Thyroid gland (tissue), 4 donors: ENCODE measurements around the gene BTRC. TPM values are rescaled to one million over a fixed set of nuclear protein-coding genes. Genes with fewer than 3 reads are reported as not detected.

Source experiments
- DNase-seq, 2 donors: peaks; one replicate each; pipeline ENCODE4 v3.0.0-alpha.2; 2019
- H3K27ac ChIP-seq, 3 donors: fragments of 200-600 bp; sonication (generic); 1 replicate in 2 of 3; 2 replicates in 1 of 3; pipeline ENCODE4 v1.5.1; 2016 to 2019; ENCODE audit warnings: mild to moderate bottlenecking in 1 of 3, moderate library complexity in 1 of 3
- H3K27me3 ChIP-seq: fragments of 200-600 bp; sonication (generic); one replicate; pipeline ENCODE4 v1.5.1; 2019
- H3K36me3 ChIP-seq, 2 donors: fragments of 200-600 bp; sonication (generic); one replicate each; pipeline ENCODE4 v1.5.1; 2016 to 2019
- H3K4me1 ChIP-seq, 2 donors: fragments of 200-600 bp; sonication (generic); one replicate each; pipeline ENCODE4 v1.5.1; 2017 to 2019
- H3K4me3 ChIP-seq, 3 donors: fragments of 200-600 bp; sonication (generic); replicated peaks in 1 of 3; 1 replicate in 2 of 3; 2 replicates in 1 of 3; pipeline ENCODE4 v1.5.1; 2016; ENCODE audit warnings: mild to moderate bottlenecking in 1 of 3
- H3K9me3 ChIP-seq: fragments of 200-600 bp; sonication (generic); one replicate; pipeline ENCODE4 v1.5.1; 2017
- POLR2A ChIP-seq, 2 donors: fragments of 450-650 bp; IDR thresholded peaks; one replicate each; pipeline ENCODE4 v1.6.1; 2017; ENCODE audit warnings: antibody characterized with exemption in 2 of 2, mild to moderate bottlenecking in 2 of 2, moderate library complexity in 1 of 2
- WGBS, 2 donors: methylation state at CpG; one replicate each; pipeline ENCODE4 v1.1.5; 2017; 5-methylcytosine and 5-hydroxymethylcytosine counted together
- intact Hi-C: fragments of 100-400 bp; cut with DNase I; formaldehyde crosslinking; loops from one replicate; pipeline ENCODE4 v1.15.1; 2023
- total RNA-seq, 4 donors: library from RNA; depleted of rRNA; stranded (reverse); fragments of >200 nt; gene quantifications; one replicate each; pipeline ENCODE4 v1.2.3, GENCODE V29; 2016
- TF ChIP-seq, protein P1 (sequence below), 6 experiments: fragments of 200-600 bp in 3 of 6; fragments of 450-650 bp in 3 of 6; sonication (generic) in 3 of 6; IDR thresholded peaks; one replicate each; pipeline ENCODE4 v1.5.1; 2016 to 2019; ENCODE audit warnings: antibody characterized with exemption in 6 of 6, mild to moderate bottlenecking in 2 of 6, inconsistent platforms in 1 of 6, moderate library complexity in 1 of 6

The BTRC gene
- total RNA-seq, 4 donors from 2014 or later: 14.5 to 70.4 (median 22.7) TPM

DNA sequence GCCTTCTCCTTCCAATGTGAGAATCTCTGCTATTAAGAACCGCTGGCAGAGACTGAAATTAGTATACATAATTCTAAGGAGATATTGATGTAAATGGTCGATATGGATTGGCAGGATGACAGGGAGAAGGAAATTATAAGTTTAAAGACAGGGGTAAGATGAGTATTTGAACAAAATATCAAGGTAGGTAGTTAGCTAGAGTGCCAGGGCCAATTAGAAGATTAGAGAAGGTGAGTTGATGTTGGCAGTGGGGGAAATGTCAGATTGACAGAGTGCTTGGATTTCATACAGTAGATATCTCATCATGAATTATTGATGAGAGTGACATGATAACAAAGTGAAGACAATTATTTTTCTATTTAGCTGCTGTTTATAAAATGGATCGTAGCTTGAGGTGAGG lies 74.1 kb downstream of the BTRC start:
- Histone ChIP-seq H3K27me3 (no peaks in the 10 kb centered on the region), H3K4me1 (no peaks in the 10 kb centered on the region), H3K4me3 (no peak overlapping the region), H3K27ac (no peak overlapping the region), H3K36me3 (no peaks in the 10 kb centered on the region), H3K9me3 (no peaks in the 10 kb centered on the region)
- no peak for DNase-seq
- 97 to 98% methylated on average over 3 of the region's 3 CpGs for WGBS, 2 donors
- no peak for TF ChIP-seq POLR2A (IDR thresholded peaks at IDR 0.05)
- intact Hi-C loops: no loop called here

DNA sequence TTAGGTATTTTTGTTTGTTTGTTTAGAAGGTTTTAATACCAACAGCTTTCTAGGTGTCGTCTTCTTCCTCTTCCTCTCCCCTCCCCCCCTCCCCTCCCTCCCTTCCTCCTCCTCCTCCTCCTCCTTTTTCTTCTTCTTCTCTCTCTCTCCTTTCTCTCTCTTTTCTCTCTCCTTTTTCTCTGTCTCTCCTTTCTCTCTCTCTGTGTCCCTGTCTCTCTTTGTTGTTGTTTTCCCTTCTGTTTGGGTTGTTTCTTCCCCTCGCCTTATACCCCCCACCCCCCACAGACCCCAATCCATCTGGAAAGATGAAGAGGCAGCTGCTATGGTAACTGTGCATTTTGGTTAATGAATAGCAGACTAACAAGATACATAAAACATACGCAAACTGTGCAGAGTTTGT lies 75.5 kb downstream of the BTRC start:
- no peak overlapping the region for H3K27ac ChIP-seq
- intact Hi-C loops: no loop called here

DNA sequence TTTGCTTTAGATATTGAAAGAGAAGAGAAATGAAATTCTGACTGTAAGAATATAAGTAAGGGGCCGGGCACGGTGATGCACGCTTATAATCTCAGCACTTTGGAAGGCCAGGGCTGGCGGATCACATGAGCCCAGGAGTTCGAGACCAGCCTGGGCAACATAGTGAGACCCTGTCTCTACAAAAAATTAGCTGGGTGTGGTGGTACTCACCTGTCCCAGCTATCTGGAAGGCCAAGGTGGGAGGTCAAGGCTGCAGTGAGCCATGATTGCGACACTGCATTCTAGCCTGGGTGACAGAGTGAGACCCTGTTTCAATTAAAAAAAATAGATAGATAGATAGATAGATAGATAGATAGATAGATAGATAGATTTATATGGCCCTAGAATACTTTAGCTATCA lies 82.3 kb downstream of the BTRC start:
- intact Hi-C loops: no loop called here

More for the DNA sequence above, 75.5 kb downstream of the BTRC start:
- no peak for TF ChIP-seq POLR2A (IDR thresholded peaks at IDR 0.05)
- TF ChIP-seq, protein P1, sequence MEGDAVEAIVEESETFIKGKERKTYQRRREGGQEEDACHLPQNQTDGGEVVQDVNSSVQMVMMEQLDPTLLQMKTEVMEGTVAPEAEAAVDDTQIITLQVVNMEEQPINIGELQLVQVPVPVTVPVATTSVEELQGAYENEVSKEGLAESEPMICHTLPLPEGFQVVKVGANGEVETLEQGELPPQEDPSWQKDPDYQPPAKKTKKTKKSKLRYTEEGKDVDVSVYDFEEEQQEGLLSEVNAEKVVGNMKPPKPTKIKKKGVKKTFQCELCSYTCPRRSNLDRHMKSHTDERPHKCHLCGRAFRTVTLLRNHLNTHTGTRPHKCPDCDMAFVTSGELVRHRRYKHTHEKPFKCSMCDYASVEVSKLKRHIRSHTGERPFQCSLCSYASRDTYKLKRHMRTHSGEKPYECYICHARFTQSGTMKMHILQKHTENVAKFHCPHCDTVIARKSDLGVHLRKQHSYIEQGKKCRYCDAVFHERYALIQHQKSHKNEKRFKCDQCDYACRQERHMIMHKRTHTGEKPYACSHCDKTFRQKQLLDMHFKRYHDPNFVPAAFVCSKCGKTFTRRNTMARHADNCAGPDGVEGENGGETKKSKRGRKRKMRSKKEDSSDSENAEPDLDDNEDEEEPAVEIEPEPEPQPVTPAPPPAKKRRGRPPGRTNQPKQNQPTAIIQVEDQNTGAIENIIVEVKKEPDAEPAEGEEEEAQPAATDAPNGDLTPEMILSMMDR (IDR thresholded peaks at IDR 0.05): no peak
- Histone ChIP-seq H3K27me3 (no peaks in the 10 kb centered on the region), H3K4me1 (no peaks in the 10 kb centered on the region), H3K36me3 (no peaks in the 10 kb centered on the region), H3K4me3 (no peak overlapping the region), H3K9me3 (no peaks in the 10 kb centered on the region)
- DNase-seq: no peak
- WGBS, 2 donors: 93 to 96% methylated on average over 2 to 3 of the region's 3 CpGs

DNA sequence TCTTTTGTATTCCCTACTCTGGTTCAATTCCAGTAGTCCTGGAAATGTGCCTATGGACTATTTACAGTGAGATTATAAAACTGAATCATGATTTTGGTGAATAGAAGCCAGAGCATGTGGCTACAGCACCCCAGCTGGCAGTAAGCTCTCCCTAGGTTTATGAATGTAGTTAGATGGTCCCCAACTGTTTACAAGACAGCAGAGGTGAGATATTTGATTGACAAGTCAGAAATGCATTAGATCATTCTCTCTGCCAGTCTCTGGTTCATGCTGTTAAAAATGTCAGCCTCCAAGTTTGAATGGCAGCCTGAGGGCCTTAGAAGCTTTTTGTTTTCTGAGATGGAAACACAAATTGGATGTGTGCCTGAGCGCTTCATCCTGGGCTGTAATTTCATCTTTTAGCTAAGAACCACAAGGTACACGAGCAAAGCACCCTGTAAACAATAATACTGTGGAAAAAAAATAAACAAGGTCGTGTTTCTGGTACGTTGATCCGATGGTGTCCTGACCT lies 85.0 kb downstream of the BTRC start:
- TF ChIP-seq, protein P1 (IDR thresholded peaks at IDR 0.05): no peak
- no peak for TF ChIP-seq POLR2A (IDR thresholded peaks at IDR 0.05)
- no peaks in the 10 kb centered on the region for H3K27me3 ChIP-seq
- no peak overlapping the region for H3K27ac ChIP-seq
- no peaks in the 10 kb centered on the region for H3K9me3 ChIP-seq
- intact Hi-C loops: no loop called here
- no peaks in the 10 kb centered on the region for H3K36me3 ChIP-seq
- H3K4me3 ChIP-seq: no peak overlapping the region
- 82 to 86% methylated on average over 5 of the region's 5 CpGs for WGBS, 2 donors
- no peaks in the 10 kb centered on the region for H3K4me1 ChIP-seq
- DNase-seq: no peak

More for the DNA sequence above, 82.3 kb downstream of the BTRC start:
- H3K27ac ChIP-seq: no peak overlapping the region
- TF ChIP-seq POLR2A (IDR thresholded peaks at IDR 0.05): no peak
- TF ChIP-seq, protein P1 (IDR thresholded peaks at IDR 0.05): no peak
- DNase-seq: no peak
- no peaks in the 10 kb centered on the region for H3K27me3 ChIP-seq
- H3K9me3 ChIP-seq: no peaks in the 10 kb centered on the region
- H3K4me1 ChIP-seq: no peaks in the 10 kb centered on the region
- H3K36me3 ChIP-seq: no peaks in the 10 kb centered on the region
- no peak overlapping the region for H3K4me3 ChIP-seq
- WGBS, 2 donors: 94 to 97% methylated on average over 6 of the region's 6 CpGs

DNA sequence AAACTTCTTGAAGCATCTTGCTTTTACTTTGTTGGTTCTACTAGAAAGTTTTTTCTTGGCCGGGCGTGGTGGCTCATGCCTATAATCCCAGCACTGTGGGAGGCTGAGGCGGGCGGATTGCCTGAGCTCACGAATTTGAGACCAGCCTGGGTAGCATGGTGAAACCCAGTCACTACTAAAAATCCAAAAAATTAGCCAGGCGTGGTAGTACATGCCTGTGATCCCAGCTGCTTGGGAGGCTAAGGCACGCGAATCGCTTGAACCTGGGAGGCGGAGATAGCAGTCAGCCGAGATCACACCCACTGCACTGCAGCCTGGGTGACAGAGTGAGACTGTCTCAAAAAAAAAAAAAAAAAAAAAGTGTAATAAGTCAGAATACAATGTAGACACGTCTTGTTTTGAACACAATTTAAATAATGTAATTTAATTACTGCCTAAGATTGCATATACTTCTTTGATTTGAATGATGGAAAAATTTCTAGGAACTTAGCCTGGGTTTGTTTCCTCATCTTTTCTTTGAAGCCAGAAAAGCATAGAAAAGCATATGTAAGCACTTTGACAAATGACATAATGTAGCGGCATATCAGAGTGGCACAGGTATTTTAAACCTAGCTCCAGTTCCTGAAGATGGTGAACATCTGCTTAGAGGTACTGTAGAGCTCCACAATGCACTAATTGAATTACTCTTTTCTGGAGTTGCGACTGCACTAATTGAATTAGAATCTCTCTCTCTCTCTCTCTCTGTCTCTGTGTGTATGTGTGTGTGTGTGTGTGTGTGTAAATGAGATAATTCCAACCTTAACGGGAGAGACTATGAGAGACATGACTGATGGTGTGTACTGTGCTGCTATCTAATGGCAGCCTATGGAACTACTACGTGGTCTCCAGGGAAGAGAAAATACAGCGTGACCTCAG lies 87.8 kb downstream of the BTRC start:
- H3K9me3 ChIP-seq: no peaks in the 10 kb centered on the region
- H3K4me1 ChIP-seq: peaks cover 0 to under 1% of the 10 kb centered on the region in 2 donors
- H3K36me3 ChIP-seq: no peaks in the 10 kb centered on the region
- no peaks in the 10 kb centered on the region for H3K27me3 ChIP-seq
- TF ChIP-seq, protein P1 (IDR thresholded peaks at IDR 0.05): peak in 4 of 6 experiments; percentile 33 to 63 (median 50)
- TF ChIP-seq POLR2A (IDR thresholded peaks at IDR 0.05): no peak
- 71 to 76% methylated on average over 17 of the region's 17 CpGs for WGBS, 2 donors
- intact Hi-C loops: no loop called here
- H3K27ac ChIP-seq: no peak overlapping the region
- no peak for DNase-seq
- no peak overlapping the region for H3K4me3 ChIP-seq
